Retinal pigment epithelial cell (primary cell): ENCODE data around the gene SLC10A1.
"Not testable (repeated sequence)": the region's sequence is repeated elsewhere in the genome, so short reads cannot be mapped to it uniquely, and the experiment has no call there.

ENCODE experiments used
- DNase-seq: peaks from one replicate; pipeline ENCODE4 v3.0.0-alpha.2; 2010; ENCODE audit warnings: low read depth
- H3K4me3 ChIP-seq: 2 replicates; pipeline ENCODE4 v1.5.1; 2011; ENCODE audit warnings: mild to moderate bottlenecking, low read length, control low read depth, moderate library complexity
- CTCF ChIP-seq: conservative IDR thresholded peaks from 2 replicates; pipeline ENCODE4 v1.5.1; 2011; ENCODE audit warnings: low read depth, low read length, control low read depth, inconsistent platforms

The SLC10A1 gene

DNA sequence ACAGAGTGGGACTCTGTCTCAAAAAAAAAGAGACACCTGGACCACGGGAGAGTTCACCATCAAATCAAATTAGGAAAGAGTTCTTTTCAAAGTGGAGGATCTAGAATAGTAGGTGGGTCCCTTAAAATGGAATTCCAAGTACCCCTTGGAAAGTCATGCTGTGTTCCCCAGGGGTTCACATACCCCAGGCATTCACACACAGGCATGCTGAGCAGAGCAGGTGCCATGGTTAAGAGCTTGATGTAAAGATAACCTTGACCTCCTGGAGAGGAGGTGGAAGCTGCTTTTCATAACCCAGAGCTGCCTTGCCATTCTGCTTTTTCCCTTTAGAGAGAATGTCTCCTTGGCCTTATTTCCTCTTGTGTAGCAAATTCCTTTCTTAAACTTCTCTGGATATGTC, 44.3 kb downstream of the SLC10A1 start:
- DNase-seq: no peak
- H3K4me3 ChIP-seq: no peak overlapping the region
- TF ChIP-seq CTCF: no peak

DNA sequence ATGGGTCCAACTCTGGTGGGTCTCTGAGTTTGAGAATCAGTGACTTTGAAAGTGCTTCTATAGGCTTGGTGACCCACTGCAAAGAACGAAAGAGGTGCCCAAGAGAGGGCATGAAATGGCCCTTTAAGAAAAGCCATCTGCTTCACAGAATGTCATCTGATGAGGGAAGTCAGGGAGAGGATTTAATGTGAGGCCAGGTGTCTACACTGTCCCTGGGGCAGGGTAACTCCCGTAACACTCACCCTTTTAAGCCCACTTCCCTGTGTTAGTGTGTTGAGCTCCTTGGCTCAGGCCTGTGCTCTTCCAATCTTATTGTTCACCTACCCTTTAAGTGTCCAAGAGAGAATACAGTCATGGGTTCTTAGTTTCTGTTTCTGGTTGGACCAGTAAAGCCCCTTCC, 46.5 kb downstream of the SLC10A1 start:
- H3K4me3 ChIP-seq: no peak overlapping the region
- no peak for DNase-seq
- no peak for TF ChIP-seq CTCF

GRCh38 chr14:69749956-69750355, 47.1 kb downstream of the SLC10A1 start:
- no peak for DNase-seq
- H3K4me3 ChIP-seq: no peak overlapping the region
- TF ChIP-seq CTCF: no peak

DNA sequence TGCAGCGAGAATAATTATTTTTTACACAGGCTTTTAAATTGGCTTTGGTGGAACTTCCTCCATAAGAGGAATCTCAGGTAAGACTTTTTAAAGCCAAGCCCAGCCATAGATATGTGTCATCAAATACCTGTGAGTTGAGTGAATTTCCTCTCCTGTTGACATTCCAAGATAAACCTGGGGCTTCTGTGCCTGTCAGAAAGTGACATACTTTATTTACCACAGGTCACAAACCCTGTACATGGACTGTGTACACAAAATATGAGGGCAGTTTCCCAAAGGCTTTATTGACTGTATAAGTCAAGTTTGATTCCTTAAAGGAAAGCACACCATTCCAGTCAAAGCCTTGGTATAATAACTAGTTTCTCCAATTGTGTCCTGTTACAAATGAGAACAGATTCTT, 56.0 kb downstream of the SLC10A1 start:
- no peak overlapping the region for H3K4me3 ChIP-seq
- no peak for TF ChIP-seq CTCF
- no peak for DNase-seq

DNA sequence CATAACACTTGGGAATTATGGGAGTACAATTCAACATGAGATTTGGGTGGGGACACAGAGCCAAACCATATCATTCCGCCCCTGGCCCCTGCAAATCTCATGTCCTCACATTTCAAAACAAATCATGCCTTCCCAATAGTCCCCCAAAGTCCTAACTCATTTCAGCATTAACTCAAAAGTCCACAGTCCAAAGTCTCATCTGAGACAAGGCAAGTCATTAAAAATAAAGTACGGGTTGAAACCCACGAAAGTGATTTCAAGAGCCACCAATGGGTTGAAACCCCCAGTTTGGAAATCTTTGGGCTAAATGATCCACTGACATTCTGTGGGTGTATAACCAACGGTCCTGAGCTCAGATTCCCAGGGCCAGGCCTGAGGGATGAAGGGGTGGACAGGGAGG, 60.6 kb downstream of the SLC10A1 start:
- DNase-seq, H3K4me3 ChIP-seq: not testable (repeated sequence)

DNA sequence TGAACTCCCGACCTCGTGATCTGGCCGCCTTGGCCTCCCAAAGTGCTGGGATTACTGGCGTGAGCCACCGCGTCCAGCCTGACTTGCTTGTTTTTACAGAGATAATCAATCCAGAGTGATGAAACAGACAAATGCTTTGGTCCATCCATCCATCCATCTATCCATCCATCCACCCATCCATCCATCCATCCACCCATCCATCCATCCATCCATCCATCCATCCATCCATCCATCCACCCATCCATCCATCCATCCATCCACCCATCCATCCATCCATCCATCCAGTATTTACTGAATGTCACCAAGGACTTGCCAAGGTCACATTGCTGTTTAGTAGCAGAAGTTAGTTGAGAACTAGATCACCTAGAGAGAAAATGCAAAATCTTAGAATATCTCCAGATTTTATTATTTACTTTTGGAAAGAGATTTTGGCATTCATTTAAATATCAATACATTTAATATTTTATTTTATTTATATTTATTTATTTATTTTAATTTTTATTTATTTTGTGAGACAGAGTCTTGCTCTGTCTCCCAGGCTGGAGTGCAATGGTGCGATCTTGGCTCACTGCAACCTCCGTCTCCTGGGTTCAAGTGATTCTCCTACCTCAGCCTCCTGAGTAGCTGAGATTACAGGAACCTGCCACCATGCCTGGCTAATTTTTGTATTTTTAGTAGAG, 65.0 kb downstream of the SLC10A1 start:
- H3K4me3 ChIP-seq, DNase-seq: not testable (repeated sequence)

DNA sequence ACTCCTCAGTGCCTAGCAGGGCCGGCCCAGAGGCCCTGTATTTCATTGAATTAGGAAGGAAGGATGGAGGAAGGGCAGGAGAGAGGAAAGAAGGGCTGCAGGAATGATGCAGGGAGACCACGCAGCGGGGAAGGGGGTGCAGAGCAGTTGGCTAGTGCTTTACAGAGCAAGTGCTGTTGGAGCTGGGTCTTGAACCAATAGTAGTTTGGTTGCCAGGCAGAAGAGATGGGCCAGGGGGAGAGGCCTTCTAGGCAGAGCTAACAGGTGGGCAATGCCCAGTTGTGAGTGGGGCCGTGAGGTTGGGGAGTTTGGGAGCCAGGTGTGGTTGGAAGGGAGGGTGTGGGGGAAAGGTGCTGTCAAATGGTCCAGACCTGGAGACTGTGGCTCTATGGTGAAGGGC, 69.2 kb downstream of the SLC10A1 start:
- no peak for DNase-seq
- no peak for TF ChIP-seq CTCF
- H3K4me3 ChIP-seq: no peak overlapping the region

DNA sequence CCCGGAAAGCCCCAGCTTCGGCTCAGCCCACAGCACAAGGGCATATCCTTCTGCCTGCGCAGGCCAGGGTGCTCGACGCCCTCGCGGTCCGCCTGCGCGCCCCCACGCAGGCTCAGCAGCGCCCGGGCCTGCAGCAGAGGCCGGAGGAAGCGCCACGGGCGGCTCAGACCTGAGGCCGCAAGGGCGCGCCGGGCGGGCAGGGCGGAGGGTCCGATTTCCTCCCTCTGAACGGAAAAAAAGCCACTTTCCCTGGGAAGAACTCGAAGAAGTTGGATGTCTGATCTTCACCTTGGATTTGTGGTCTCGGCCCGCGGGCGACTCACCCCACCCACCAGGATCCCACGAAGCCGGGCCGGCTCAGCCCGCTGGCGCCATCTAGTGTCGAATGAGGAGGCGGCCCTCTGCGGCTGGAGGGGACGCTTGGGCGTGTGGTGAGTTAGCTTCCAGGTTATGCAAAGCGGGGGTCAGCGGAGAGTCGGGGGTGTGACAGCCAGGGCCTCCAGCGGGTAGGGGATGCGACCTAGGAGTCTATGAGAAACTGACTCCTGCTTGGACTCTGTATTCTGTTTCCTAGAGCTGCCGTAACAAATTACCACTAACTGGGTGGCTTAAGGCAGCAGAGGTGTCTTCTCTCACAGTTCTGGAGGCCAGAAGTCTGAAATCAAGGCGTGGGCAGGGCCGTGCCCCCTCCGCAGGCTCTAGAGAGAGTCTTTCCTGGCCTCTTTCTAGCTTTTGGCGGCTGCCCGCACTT, 70.1 kb downstream of the SLC10A1 start:
- no peak for DNase-seq
- peak overlapping the region; percentile 38 for H3K4me3 ChIP-seq
- peak; percentile 94 for TF ChIP-seq CTCF
